ENCODE results near the gene LRPPRC. TPM values are rescaled to one million over a fixed set of nuclear protein-coding genes. Genes with fewer than 3 reads are reported as not detected.
"Not testable (repeated sequence)": the region's sequence is repeated elsewhere in the genome, so short reads cannot be mapped to it uniquely, and the experiment has no call there.

LRPPRC gene
- total RNA-seq (2014; rRNA removed; shearing (Covaris generic)) = 189 and 242 TPM in 2 replicates

- in situ Hi-C loops (cut with HindIII; ENCODE audit: low sequenced_read_pairs) = no loop called here
- DNase-seq (ENCODE audit: low spot score) = peak; percentile 97
Measured at GRCh38 chr2:43995733-43996533, at the start of gene LRPPRC. Gene LRPPRC (minus strand): TSS chr2:43995989. CDS start chr2:43995947, 42 bp downstream.

- DNase-seq (ENCODE audit: low spot score) = no peak
- in situ Hi-C loops (cut with HindIII; ENCODE audit: low sequenced_read_pairs) = no loop called here
Measured at GRCh38 chr2:44045061-44045460, 49.3 kb upstream of the LRPPRC start.

- peak; percentile 91 for DNase-seq (ENCODE audit: low spot score)
- in situ Hi-C loops (cut with HindIII; ENCODE audit: low sequenced_read_pairs) = no loop called here
Measured at GRCh38 chr2:44044281-44044720, 48.5 kb upstream of the LRPPRC start.

- in situ Hi-C loops (cut with HindIII; ENCODE audit: low sequenced_read_pairs) = no loop called here
- DNase-seq (ENCODE audit: low spot score) = no peak
Measured at GRCh38 chr2:44040365-44040764, 44.6 kb upstream of the LRPPRC start.

GRCh38 chr2:44038277-44038676 is 42.5 kb upstream of the LRPPRC start:
- DNase-seq (ENCODE audit: low spot score) = no peak
- in situ Hi-C loops (cut with HindIII; ENCODE audit: low sequenced_read_pairs) = no loop called here

GRCh38 chr2:44037221-44037620 is 41.4 kb upstream of the LRPPRC start:
- in situ Hi-C loops (cut with HindIII; ENCODE audit: low sequenced_read_pairs) = no loop called here
- no peak for DNase-seq (ENCODE audit: low spot score)

GRCh38 chr2:44033947-44034346 is 38.2 kb upstream of the LRPPRC start:
- DNase-seq (ENCODE audit: low spot score) = no peak
- in situ Hi-C loops (cut with HindIII; ENCODE audit: low sequenced_read_pairs) = no loop called here

GRCh38 chr2:44027076-44027475 is 31.3 kb upstream of the LRPPRC start:
- DNase-seq (ENCODE audit: low spot score); in situ Hi-C loops (cut with HindIII; ENCODE audit: low sequenced_read_pairs): not testable (repeated sequence)

- in situ Hi-C loops (cut with HindIII; ENCODE audit: low sequenced_read_pairs) = no loop called here
- no peak for DNase-seq (ENCODE audit: low spot score)
Measured at GRCh38 chr2:44016282-44016681, 20.5 kb upstream of the LRPPRC start.

GRCh38 chr2:44015239-44015638 is 19.4 kb upstream of the LRPPRC start:
- in situ Hi-C loops (cut with HindIII; ENCODE audit: low sequenced_read_pairs) = no loop called here
- no peak for DNase-seq (ENCODE audit: low spot score)

GRCh38 chr2:44013205-44013604 is 17.4 kb upstream of the LRPPRC start:
- in situ Hi-C loops (cut with HindIII; ENCODE audit: low sequenced_read_pairs) = not testable (repeated sequence)

GRCh38 chr2:44010266-44010665 is 14.5 kb upstream of the LRPPRC start:
- DNase-seq (ENCODE audit: low spot score) = peak; percentile 54
- in situ Hi-C loops (cut with HindIII; ENCODE audit: low sequenced_read_pairs) = no loop called here

More at GRCh38 chr2:44013205-44013604, 17.4 kb upstream of the LRPPRC start:
- DNase-seq (ENCODE audit: low spot score) = not testable (repeated sequence)

GRCh38 chr2:44009136-44009735 is 13.4 kb upstream of the LRPPRC start:
- in situ Hi-C loops (cut with HindIII; ENCODE audit: low sequenced_read_pairs) = no loop called here
- no peak for DNase-seq (ENCODE audit: low spot score)

GRCh38 chr2:44005846-44006245 is 10.1 kb upstream of the LRPPRC start:
- no peak for DNase-seq (ENCODE audit: low spot score)
- in situ Hi-C loops (cut with HindIII; ENCODE audit: low sequenced_read_pairs) = no loop called here

- in situ Hi-C loops (cut with HindIII; ENCODE audit: low sequenced_read_pairs) = no loop called here
- no peak for DNase-seq (ENCODE audit: low spot score)
Measured at GRCh38 chr2:44004735-44005602, 9.2 kb upstream of the LRPPRC start.

GRCh38 chr2:44001716-44002115 is 5.9 kb upstream of the LRPPRC start:
- in situ Hi-C loops (cut with HindIII; ENCODE audit: low sequenced_read_pairs) = no loop called here
- no peak for DNase-seq (ENCODE audit: low spot score)

- in situ Hi-C loops (cut with HindIII; ENCODE audit: low sequenced_read_pairs) = no loop called here
- DNase-seq (ENCODE audit: low spot score) = no peak
Measured at GRCh38 chr2:43998263-43998662, 2.5 kb upstream of the LRPPRC start.

GRCh38 chr2:43993437-43993836 is 2.4 kb downstream of the LRPPRC start:
- DNase-seq (ENCODE audit: low spot score) = no peak
- in situ Hi-C loops (cut with HindIII; ENCODE audit: low sequenced_read_pairs) = no loop called here

GRCh38 chr2:43989545-43989944 is 6.2 kb downstream of the LRPPRC start:
- DNase-seq (ENCODE audit: low spot score) = no peak
- in situ Hi-C loops (cut with HindIII; ENCODE audit: low sequenced_read_pairs) = no loop called here

- in situ Hi-C loops (cut with HindIII; ENCODE audit: low sequenced_read_pairs) = no loop called here
- DNase-seq (ENCODE audit: low spot score) = no peak
Measured at GRCh38 chr2:43986600-43986999, 9.2 kb downstream of the LRPPRC start.
